HEK293 (cell line): ENCODE results near the gene KLHL13.

Source experiments
- KLF16 ChIP-seq: fragments of 450-650 bp; formaldehyde crosslinking; IDR thresholded peaks from 2 replicates; pipeline ENCODE4 v1.5.1; 2017; ENCODE audit warnings: missing biosample characterization, missing genetic modification characterization
- ZBTB21 ChIP-seq: fragments of 450-650 bp; formaldehyde crosslinking; IDR thresholded peaks from 2 replicates; pipeline ENCODE4 v1.5.1; 2017; ENCODE audit warnings: missing biosample characterization, missing genetic modification characterization
- ZFHX2 ChIP-seq: fragments of 450-650 bp; formaldehyde crosslinking; conservative IDR thresholded peaks from 2 replicates; pipeline ENCODE4 v1.5.1; 2016; ENCODE audit warnings: missing biosample characterization, missing genetic modification characterization
- ZNF175 ChIP-seq: fragments of 450-650 bp; formaldehyde crosslinking; IDR thresholded peaks from 2 replicates; pipeline ENCODE4 v1.5.1; 2016; ENCODE audit warnings: missing biosample characterization, missing genetic modification characterization
- ZNF292 ChIP-seq: fragments of 450-650 bp; formaldehyde crosslinking; IDR thresholded peaks from 2 replicates; pipeline ENCODE4 v1.5.1; 2016; ENCODE audit warnings: low read depth, missing biosample characterization, missing genetic modification characterization, borderline replicate concordance
- ZNF335 ChIP-seq: fragments of 450-650 bp; formaldehyde crosslinking; conservative IDR thresholded peaks from 2 replicates; pipeline ENCODE4 v1.5.1; 2016; ENCODE audit warnings: missing biosample characterization, missing genetic modification characterization
- ZNF776 ChIP-seq: fragments of 450-650 bp; formaldehyde crosslinking; IDR thresholded peaks from 2 replicates; pipeline ENCODE4 v1.5.0; 2017; ENCODE audit warnings: missing biosample characterization, missing genetic modification characterization, borderline replicate concordance
- TF ChIP-seq, protein P1 (sequence below): fragments of 450-650 bp; formaldehyde crosslinking; IDR thresholded peaks from 2 replicates; pipeline ENCODE4 v1.5.1; 2016; ENCODE audit warnings: missing biosample characterization, missing genetic modification characterization
- TF ChIP-seq, protein P2 (sequence below): fragments of 450-650 bp; formaldehyde crosslinking; IDR thresholded peaks from 2 replicates; pipeline ENCODE4 v1.5.1; 2016; ENCODE audit warnings: missing biosample characterization, missing genetic modification characterization, low read depth

DNA sequence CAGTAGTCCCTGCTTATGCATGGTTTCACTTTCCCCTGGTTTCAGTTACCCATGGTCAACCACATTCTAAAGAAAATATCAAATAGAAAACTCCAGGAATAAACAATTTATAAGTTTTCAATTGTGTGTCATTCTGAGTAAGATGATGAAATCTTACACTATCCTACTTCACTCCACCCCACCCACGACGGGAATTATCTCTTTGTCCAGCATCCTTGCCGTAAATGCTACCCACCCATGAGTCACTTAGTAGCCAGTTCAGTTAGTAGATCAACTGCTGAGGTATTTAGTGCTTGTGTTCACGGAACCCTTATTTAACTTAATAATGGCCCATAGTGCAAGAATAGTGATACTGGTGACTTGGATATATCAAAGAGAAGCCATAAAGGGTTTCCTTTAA is 91.4 kb downstream of the KLHL13 start:
- TF ChIP-seq, protein P1, sequence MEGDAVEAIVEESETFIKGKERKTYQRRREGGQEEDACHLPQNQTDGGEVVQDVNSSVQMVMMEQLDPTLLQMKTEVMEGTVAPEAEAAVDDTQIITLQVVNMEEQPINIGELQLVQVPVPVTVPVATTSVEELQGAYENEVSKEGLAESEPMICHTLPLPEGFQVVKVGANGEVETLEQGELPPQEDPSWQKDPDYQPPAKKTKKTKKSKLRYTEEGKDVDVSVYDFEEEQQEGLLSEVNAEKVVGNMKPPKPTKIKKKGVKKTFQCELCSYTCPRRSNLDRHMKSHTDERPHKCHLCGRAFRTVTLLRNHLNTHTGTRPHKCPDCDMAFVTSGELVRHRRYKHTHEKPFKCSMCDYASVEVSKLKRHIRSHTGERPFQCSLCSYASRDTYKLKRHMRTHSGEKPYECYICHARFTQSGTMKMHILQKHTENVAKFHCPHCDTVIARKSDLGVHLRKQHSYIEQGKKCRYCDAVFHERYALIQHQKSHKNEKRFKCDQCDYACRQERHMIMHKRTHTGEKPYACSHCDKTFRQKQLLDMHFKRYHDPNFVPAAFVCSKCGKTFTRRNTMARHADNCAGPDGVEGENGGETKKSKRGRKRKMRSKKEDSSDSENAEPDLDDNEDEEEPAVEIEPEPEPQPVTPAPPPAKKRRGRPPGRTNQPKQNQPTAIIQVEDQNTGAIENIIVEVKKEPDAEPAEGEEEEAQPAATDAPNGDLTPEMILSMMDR (tag by site-specific recombination): no peak
- TF ChIP-seq ZNF776 (tag by site-specific recombination) (no peak), KLF16 (tag by site-specific recombination) (no peak), ZFHX2 (tag by site-specific recombination) (no peak), ZNF292 (tag by site-specific recombination) (no peak), ZBTB21 (tag by site-specific recombination) (no peak), ZNF175 (tag by site-specific recombination) (no peak), ZNF335 (tag by site-specific recombination) (no peak)
- TF ChIP-seq, protein P2, sequence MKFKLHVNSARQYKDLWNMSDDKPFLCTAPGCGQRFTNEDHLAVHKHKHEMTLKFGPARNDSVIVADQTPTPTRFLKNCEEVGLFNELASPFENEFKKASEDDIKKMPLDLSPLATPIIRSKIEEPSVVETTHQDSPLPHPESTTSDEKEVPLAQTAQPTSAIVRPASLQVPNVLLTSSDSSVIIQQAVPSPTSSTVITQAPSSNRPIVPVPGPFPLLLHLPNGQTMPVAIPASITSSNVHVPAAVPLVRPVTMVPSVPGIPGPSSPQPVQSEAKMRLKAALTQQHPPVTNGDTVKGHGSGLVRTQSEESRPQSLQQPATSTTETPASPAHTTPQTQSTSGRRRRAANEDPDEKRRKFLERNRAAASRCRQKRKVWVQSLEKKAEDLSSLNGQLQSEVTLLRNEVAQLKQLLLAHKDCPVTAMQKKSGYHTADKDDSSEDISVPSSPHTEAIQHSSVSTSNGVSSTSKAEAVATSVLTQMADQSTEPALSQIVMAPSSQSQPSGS (tag by site-specific recombination): no peak
